IgD-negative memory B cell (primary cell): ENCODE results near the gene HUNK. TPM values are rescaled to one million over a fixed set of nuclear protein-coding genes. Genes with fewer than 3 reads are reported as not detected.
"Not testable (repeated sequence)": the region's sequence is repeated elsewhere in the genome, so short reads cannot be mapped to it uniquely, and the experiment has no call there.

ENCODE experiments used
- H3K27ac Mint-ChIP-seq, 3 donors: one replicate each; pipeline ENCODE4 v1.8.0; 2020 to 2022; ENCODE audit warnings: mild to moderate bottlenecking in 3 of 3, mixed read lengths in 3 of 3, moderate library complexity in 1 of 3
- H3K27me3 Mint-ChIP-seq: one replicate; pipeline ENCODE4 v1.8.0; 2021; ENCODE audit warnings: mixed read lengths
- H3K36me3 Mint-ChIP-seq: one replicate; pipeline ENCODE4 v1.8.0; 2020; ENCODE audit warnings: mild to moderate bottlenecking, mixed read lengths
- H3K4me1 Mint-ChIP-seq, 3 donors: one replicate each; pipeline ENCODE4 v1.8.0; 2020 to 2022; ENCODE audit warnings: mixed read lengths in 3 of 3, mild to moderate bottlenecking in 1 of 3
- H3K4me3 Mint-ChIP-seq, 4 donors: one replicate each; pipeline ENCODE4 v1.8.0; 2020 to 2022; ENCODE audit warnings: mild to moderate bottlenecking in 4 of 4, mixed read lengths in 4 of 4, moderate library complexity in 3 of 4
- H3K9me3 Mint-ChIP-seq, 3 donors: one replicate each; pipeline ENCODE4 v1.8.0; 2020 to 2021; ENCODE audit warnings: mixed read lengths in 3 of 3, mild to moderate bottlenecking in 1 of 3
- polyA plus RNA-seq: library from polyadenylated mRNA; unstranded; fragments of 300-500 nt; fragmentation: Illumina TruSeq; gene quantifications from one replicate; pipeline ENCODE4 v1.2.3, GENCODE V29; 2021

HUNK gene
- polyA plus RNA-seq, 1 donor from 2014 or later = not detected

GRCh38 chr21:31932470-31932764, 59.6 kb downstream of the HUNK start:
- H3K27ac Mint-ChIP-seq = no peak overlapping the region
- peaks cover 11% of the 10 kb centered on the region for H3K27me3 Mint-ChIP-seq
- no peak overlapping the region for H3K4me3 Mint-ChIP-seq
- H3K9me3 Mint-ChIP-seq = peaks cover 0 to 2% (median 0%) of the 10 kb centered on the region in 3 donors
- H3K4me1 Mint-ChIP-seq = no peaks in the 10 kb centered on the region
- H3K36me3 Mint-ChIP-seq = no peaks in the 10 kb centered on the region

- Mint-ChIP-seq H3K4me1 (no peaks in the 10 kb centered on the region), H3K36me3 (no peaks in the 10 kb centered on the region), H3K4me3 (no peak overlapping the region), H3K9me3 (peaks cover 0 to 7% (median 0%) of the 10 kb centered on the region in 3 donors), H3K27ac (no peak overlapping the region), H3K27me3 (peaks cover 15% of the 10 kb centered on the region)
These were observed 64.5 kb downstream of the HUNK start for GRCh38 chr21:31937303-31937702.

- Mint-ChIP-seq H3K4me3 (no peak overlapping the region), H3K27ac (no peak overlapping the region), H3K36me3 (no peaks in the 10 kb centered on the region), H3K9me3 (peaks cover 0 to 7% (median 0%) of the 10 kb centered on the region in 3 donors), H3K27me3 (peaks cover 12% of the 10 kb centered on the region), H3K4me1 (no peaks in the 10 kb centered on the region)
These were observed 65.8 kb downstream of the HUNK start for GRCh38 chr21:31938330-31939301.

- H3K27me3 Mint-ChIP-seq = peaks cover 20% of the 10 kb centered on the region
- H3K9me3 Mint-ChIP-seq = peaks cover 0 to 8% (median 0%) of the 10 kb centered on the region in 3 donors
- no peak overlapping the region for H3K4me3 Mint-ChIP-seq
- no peak overlapping the region for H3K27ac Mint-ChIP-seq
- H3K4me1 Mint-ChIP-seq = no peaks in the 10 kb centered on the region
- no peaks in the 10 kb centered on the region for H3K36me3 Mint-ChIP-seq
These were observed 68.9 kb downstream of the HUNK start for GRCh38 chr21:31941694-31942093.

- Mint-ChIP-seq H3K4me1 (no peaks in the 10 kb centered on the region), H3K9me3 (peaks cover 0 to 4% (median 0%) of the 10 kb centered on the region in 3 donors), H3K27me3 (peaks cover 20% of the 10 kb centered on the region), H3K36me3 (no peaks in the 10 kb centered on the region), H3K4me3 (no peak overlapping the region), H3K27ac (no peak overlapping the region)
These were observed 70.7 kb downstream of the HUNK start for GRCh38 chr21:31943561-31943960.

- Mint-ChIP-seq H3K4me3 (no peak overlapping the region), H3K36me3 (no peaks in the 10 kb centered on the region)
These were observed 72.3 kb downstream of the HUNK start for GRCh38 chr21:31945141-31945540.

GRCh38 chr21:31945546-31945945, 72.7 kb downstream of the HUNK start:
- H3K27me3 Mint-ChIP-seq = peaks cover 17% of the 10 kb centered on the region
- no peaks in the 10 kb centered on the region for H3K36me3 Mint-ChIP-seq
- H3K27ac Mint-ChIP-seq = no peak overlapping the region
- H3K4me3 Mint-ChIP-seq = no peak overlapping the region
- H3K4me1 Mint-ChIP-seq = no peaks in the 10 kb centered on the region
- peaks cover 0 to 2% (median 0%) of the 10 kb centered on the region in 3 donors for H3K9me3 Mint-ChIP-seq

More at GRCh38 chr21:31945141-31945540, 72.3 kb downstream of the HUNK start:
- Mint-ChIP-seq H3K27ac (no peak overlapping the region), H3K27me3 (peaks cover 17% of the 10 kb centered on the region), H3K4me1 (no peaks in the 10 kb centered on the region), H3K9me3 (peaks cover 0 to 2% (median 0%) of the 10 kb centered on the region in 3 donors)

GRCh38 chr21:31946231-31946630, 73.4 kb downstream of the HUNK start:
- Mint-ChIP-seq H3K9me3 (peaks cover 0 to 2% (median 0%) of the 10 kb centered on the region in 3 donors), H3K4me3 (no peak overlapping the region), H3K27me3 (peaks cover 13% of the 10 kb centered on the region), H3K27ac (no peak overlapping the region), H3K36me3 (no peaks in the 10 kb centered on the region), H3K4me1 (no peaks in the 10 kb centered on the region)

GRCh38 chr21:31946876-31947550, 74.2 kb downstream of the HUNK start:
- not testable (repeated sequence) for H3K36me3 Mint-ChIP-seq, H3K9me3 Mint-ChIP-seq, H3K27ac Mint-ChIP-seq, H3K4me1 Mint-ChIP-seq, H3K4me3 Mint-ChIP-seq
- peaks cover 13% of the 10 kb centered on the region for H3K27me3 Mint-ChIP-seq

- no peaks in the 10 kb centered on the region for H3K36me3 Mint-ChIP-seq
- H3K9me3 Mint-ChIP-seq = peaks cover 0 to 2% (median 0%) of the 10 kb centered on the region in 3 donors
- H3K27ac Mint-ChIP-seq = no peak overlapping the region
- H3K27me3 Mint-ChIP-seq = peaks cover 11% of the 10 kb centered on the region
- no peaks in the 10 kb centered on the region for H3K4me1 Mint-ChIP-seq
- peak overlapping the region in 1 of 4 donors; percentile 56 for H3K4me3 Mint-ChIP-seq
These were observed 75.9 kb downstream of the HUNK start for GRCh38 chr21:31948676-31949075.

GRCh38 chr21:31952828-31953227, 80.0 kb downstream of the HUNK start:
- H3K36me3 Mint-ChIP-seq = no peaks in the 10 kb centered on the region
- no peaks in the 10 kb centered on the region for H3K9me3 Mint-ChIP-seq
- H3K27me3 Mint-ChIP-seq = no peaks in the 10 kb centered on the region
- H3K4me3 Mint-ChIP-seq = no peak overlapping the region
- no peaks in the 10 kb centered on the region for H3K4me1 Mint-ChIP-seq
- no peak overlapping the region for H3K27ac Mint-ChIP-seq

- H3K9me3 Mint-ChIP-seq = peaks cover 0 to 5% (median 1%) of the 10 kb centered on the region in 3 donors
- no peaks in the 10 kb centered on the region for H3K4me1 Mint-ChIP-seq
- no peaks in the 10 kb centered on the region for H3K27me3 Mint-ChIP-seq
- no peaks in the 10 kb centered on the region for H3K36me3 Mint-ChIP-seq
- H3K27ac Mint-ChIP-seq = no peak overlapping the region
- no peak overlapping the region for H3K4me3 Mint-ChIP-seq
These were observed 84.8 kb downstream of the HUNK start for GRCh38 chr21:31957631-31958030.

- Mint-ChIP-seq H3K4me1 (no peaks in the 10 kb centered on the region), H3K36me3 (no peaks in the 10 kb centered on the region), H3K4me3 (no peak overlapping the region)
These were observed 87.1 kb downstream of the HUNK start for GRCh38 chr21:31959881-31960280.

GRCh38 chr21:31961027-31961426, 88.2 kb downstream of the HUNK start:
- H3K27ac Mint-ChIP-seq = no peak overlapping the region
- H3K4me1 Mint-ChIP-seq = no peaks in the 10 kb centered on the region
- H3K36me3 Mint-ChIP-seq = no peaks in the 10 kb centered on the region
- no peaks in the 10 kb centered on the region for H3K27me3 Mint-ChIP-seq
- H3K9me3 Mint-ChIP-seq = peaks cover 0 to 5% (median 1%) of the 10 kb centered on the region in 3 donors
- H3K4me3 Mint-ChIP-seq = no peak overlapping the region

More at GRCh38 chr21:31959881-31960280, 87.1 kb downstream of the HUNK start:
- H3K27me3 Mint-ChIP-seq = no peaks in the 10 kb centered on the region
- H3K9me3 Mint-ChIP-seq = peaks cover 0 to 5% (median 1%) of the 10 kb centered on the region in 3 donors
- H3K27ac Mint-ChIP-seq = no peak overlapping the region

GRCh38 chr21:31961704-31962103, 88.9 kb downstream of the HUNK start:
- H3K36me3 Mint-ChIP-seq = no peaks in the 10 kb centered on the region
- peaks cover 0 to 5% (median 1%) of the 10 kb centered on the region in 3 donors for H3K9me3 Mint-ChIP-seq
- no peak overlapping the region for H3K4me3 Mint-ChIP-seq
- no peaks in the 10 kb centered on the region for H3K27me3 Mint-ChIP-seq
- H3K27ac Mint-ChIP-seq = no peak overlapping the region
- H3K4me1 Mint-ChIP-seq = no peaks in the 10 kb centered on the region
